Transverse colon (tissue), 4 donors: ENCODE measurements around the gene UBXN10. TPM values are rescaled to one million over a fixed set of nuclear protein-coding genes. Genes with fewer than 3 reads are reported as not detected.
"Not testable (repeated sequence)": the region's sequence is repeated elsewhere in the genome, so short reads cannot be mapped to it uniquely, and the experiment has no call there.

Source experiments
- DNase-seq: peaks from one replicate; pipeline ENCODE4 v3.0.0-alpha.2; 2019
- H3K27ac ChIP-seq, 4 donors: fragments of 200-600 bp; sonication (generic); 2 replicates each; pipeline ENCODE4 v1.5.1; 2016 to 2018; ENCODE audit warnings: inconsistent platforms in 4 of 4
- H3K27me3 ChIP-seq: fragments of 200-600 bp; sonication (generic); 2 replicates; pipeline ENCODE4 v1.5.1; 2017; ENCODE audit warnings: inconsistent platforms
- H3K36me3 ChIP-seq, 4 donors: fragments of 200-600 bp; sonication (generic); 2 replicates each; pipeline ENCODE4 v1.5.1; 2017 to 2019; ENCODE audit warnings: inconsistent platforms in 4 of 4
- H3K4me1 ChIP-seq, 4 donors: fragments of 200-600 bp; sonication (generic); 2 replicates each; pipeline ENCODE4 v1.5.1; 2017 to 2020; ENCODE audit warnings: inconsistent platforms in 4 of 4
- H3K4me3 ChIP-seq, 4 donors: fragments of 200-600 bp; sonication (generic); 1 replicate in 1 of 4; 2 replicates in 3 of 4; pipeline versions ENCODE4 v1.5.1 to v1.6.1; 2017 to 2019; ENCODE audit warnings: inconsistent platforms in 4 of 4
- H3K9me3 ChIP-seq, 2 donors: fragments of 200-600 bp; sonication (generic); 2 replicates each; pipeline ENCODE4 v1.5.1; 2017 to 2019; ENCODE audit warnings: inconsistent platforms in 2 of 2
- EP300 ChIP-seq: sonication (generic); formaldehyde crosslinking; IDR thresholded peaks from one replicate; pipeline ENCODE4 v1.6.1; 2017; ENCODE audit warnings: antibody characterized with exemption, low read depth
- POLR2A ChIP-seq: fragments of 450-650 bp; IDR thresholded peaks from one replicate; pipeline ENCODE4 v1.6.1; 2016; ENCODE audit warnings: antibody characterized with exemption, mild to moderate bottlenecking, moderate library complexity
- POLR2AphosphoS5 ChIP-seq, 3 donors: sonication (generic); formaldehyde crosslinking; IDR thresholded peaks; one replicate each; pipeline ENCODE4 v1.6.1; 2016; ENCODE audit warnings: antibody characterized with exemption in 3 of 3
- WGBS, 2 donors: methylation state at CpG; one replicate each; pipeline ENCODE4 v1.1.5; 2018; ENCODE audit warnings: low coverage in 1 of 2; 5-methylcytosine and 5-hydroxymethylcytosine counted together
- in situ Hi-C, 4 donors: fragments of 200-750 bp; cut with MboI; loops; one replicate each; pipeline versions ENCODE4 v1.15.0 to v1.15.1; 2017; ENCODE audit warnings: low sequenced_read_pairs in 3 of 4, low pct_ligation_motif_present in 1 of 4, low pct_unique_long_range_greater_than_20kb in 1 of 4
- intact Hi-C: fragments of 100-400 bp; cut with DNase I; formaldehyde crosslinking; loops from one replicate; pipeline ENCODE4 v1.15.1; 2023; ENCODE audit warnings: low total_unique reads
- total RNA-seq, 4 donors: library from RNA; depleted of rRNA; stranded (reverse); fragments of >200 nt; gene quantifications; one replicate each; pipeline ENCODE4 v1.1.0, GENCODE V29; 2016
- TF ChIP-seq, protein P1 (sequence below), 5 experiments: fragments of 200-600 bp in 3 of 5; fragments of 450-650 bp in 2 of 5; sonication (generic) in 3 of 5; IDR thresholded peaks; 1 replicate in 2 of 5; 2 replicates in 3 of 5; pipeline ENCODE4 v1.5.1; 2016 to 2017; ENCODE audit warnings: antibody characterized with exemption in 5 of 5, inconsistent platforms in 3 of 5, mild to moderate bottlenecking in 2 of 5, moderate library complexity in 1 of 5

The UBXN10 gene
- total RNA-seq, 4 donors from 2014 or later, result 4.3 to 15.3 (median 5.8) TPM

DNA sequence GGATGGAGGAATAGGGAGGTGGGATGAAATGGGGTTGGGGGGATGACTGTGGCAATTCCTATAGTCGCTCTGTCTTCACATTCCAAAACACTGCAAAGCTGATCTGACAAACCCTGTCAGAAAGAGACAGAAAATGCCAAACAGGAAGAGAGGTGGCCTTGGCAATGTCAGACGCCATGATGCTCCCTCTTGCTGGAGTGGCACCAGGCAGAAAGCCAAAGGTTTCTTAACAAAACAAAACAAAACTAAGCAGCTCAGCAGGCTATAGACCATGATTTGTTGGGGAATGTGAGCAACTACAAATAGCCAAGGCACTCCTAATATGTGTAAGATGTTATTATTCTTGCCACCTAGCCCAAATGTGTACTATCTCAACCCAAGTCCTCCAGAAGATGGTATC, 43.3 kb downstream of the UBXN10 start:
- in situ Hi-C loops, result no loop called here
- intact Hi-C loops, result no loop called here
- Histone ChIP-seq H3K9me3 (no peaks in the 10 kb centered on the region), H3K27ac (no peak overlapping the region), H3K4me1 (peaks cover 0 to 9% (median 3%) of the 10 kb centered on the region in 4 donors), H3K27me3 (peaks cover 13% of the 10 kb centered on the region), H3K36me3 (no peaks in the 10 kb centered on the region), H3K4me3 (no peak overlapping the region)
- 17 to 55% methylated on average over 1 to 2 of the region's 2 CpGs for WGBS, 2 donors
- TF ChIP-seq POLR2AphosphoS5 (IDR thresholded peaks at IDR 0.05) (no peak), EP300 (no peak), POLR2A (no peak)
- TF ChIP-seq, protein P1, sequence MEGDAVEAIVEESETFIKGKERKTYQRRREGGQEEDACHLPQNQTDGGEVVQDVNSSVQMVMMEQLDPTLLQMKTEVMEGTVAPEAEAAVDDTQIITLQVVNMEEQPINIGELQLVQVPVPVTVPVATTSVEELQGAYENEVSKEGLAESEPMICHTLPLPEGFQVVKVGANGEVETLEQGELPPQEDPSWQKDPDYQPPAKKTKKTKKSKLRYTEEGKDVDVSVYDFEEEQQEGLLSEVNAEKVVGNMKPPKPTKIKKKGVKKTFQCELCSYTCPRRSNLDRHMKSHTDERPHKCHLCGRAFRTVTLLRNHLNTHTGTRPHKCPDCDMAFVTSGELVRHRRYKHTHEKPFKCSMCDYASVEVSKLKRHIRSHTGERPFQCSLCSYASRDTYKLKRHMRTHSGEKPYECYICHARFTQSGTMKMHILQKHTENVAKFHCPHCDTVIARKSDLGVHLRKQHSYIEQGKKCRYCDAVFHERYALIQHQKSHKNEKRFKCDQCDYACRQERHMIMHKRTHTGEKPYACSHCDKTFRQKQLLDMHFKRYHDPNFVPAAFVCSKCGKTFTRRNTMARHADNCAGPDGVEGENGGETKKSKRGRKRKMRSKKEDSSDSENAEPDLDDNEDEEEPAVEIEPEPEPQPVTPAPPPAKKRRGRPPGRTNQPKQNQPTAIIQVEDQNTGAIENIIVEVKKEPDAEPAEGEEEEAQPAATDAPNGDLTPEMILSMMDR (IDR thresholded peaks at IDR 0.05), result no peak
- DNase-seq, result no peak

DNA sequence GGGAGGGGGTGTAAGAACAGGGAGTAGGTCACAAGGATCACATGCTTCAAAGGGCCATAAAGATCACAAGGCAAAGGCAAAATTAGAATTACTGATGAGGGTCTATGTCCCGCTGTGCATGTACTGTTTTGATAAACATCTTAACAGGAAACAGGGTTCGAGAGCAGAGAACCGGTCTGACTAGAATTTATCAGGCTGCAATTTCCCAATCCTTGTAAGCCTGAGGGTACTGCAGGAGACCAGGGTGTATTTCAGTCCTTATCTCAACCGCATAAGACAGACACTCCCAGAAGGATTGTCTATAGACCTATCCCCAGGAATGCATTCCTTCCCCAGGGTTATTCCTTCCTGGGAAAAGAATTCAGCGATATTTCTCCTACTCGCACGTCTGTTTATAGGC, 46.7 kb downstream of the UBXN10 start:
- H3K4me1 ChIP-seq, H3K9me3 ChIP-seq, H3K27me3 ChIP-seq, intact Hi-C loops, H3K36me3 ChIP-seq, H3K4me3 ChIP-seq, in situ Hi-C loops: not testable (repeated sequence)
- 12 to 17% methylated on average over 6 to 7 of the region's 7 CpGs for WGBS, 2 donors
- TF ChIP-seq POLR2AphosphoS5 (IDR thresholded peaks at IDR 0.05), result peak in 1 of 3 donors; percentile 14
- peak; percentile 45 for DNase-seq
- peak overlapping the region; percentile 37 to 72 (median 65) for H3K27ac ChIP-seq

DNA sequence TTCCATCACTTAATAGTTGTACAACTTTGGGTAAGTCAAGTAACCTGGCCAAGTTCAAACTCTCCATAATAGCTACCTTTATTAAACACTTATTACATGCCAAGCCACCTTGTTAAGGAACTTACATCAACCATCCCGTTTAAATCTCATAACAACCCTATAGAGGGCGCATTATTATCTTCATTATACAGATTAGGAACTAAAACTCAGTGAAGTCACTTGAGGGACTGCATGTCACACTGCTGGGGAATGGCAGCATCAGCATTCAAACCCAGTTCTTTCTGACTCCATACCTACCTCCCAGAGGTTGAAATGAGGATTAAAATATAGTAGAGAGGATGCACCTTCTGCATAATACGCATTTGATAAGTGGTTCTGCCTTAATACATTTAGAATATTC, 47.5 kb downstream of the UBXN10 start:
- H3K4me1 ChIP-seq, result peaks cover 0 to 9% (median 3%) of the 10 kb centered on the region in 4 donors
- no peaks in the 10 kb centered on the region for H3K36me3 ChIP-seq
- in situ Hi-C loops, result no loop called here
- DNase-seq, result no peak
- H3K9me3 ChIP-seq, result no peaks in the 10 kb centered on the region
- 37 to 100% methylated on average over 1 to 3 of the region's 3 CpGs for WGBS, 2 donors
- H3K27ac ChIP-seq, result peak overlapping the region; percentile 37 to 72 (median 65)
- intact Hi-C loops, result no loop called here
- no peak overlapping the region for H3K4me3 ChIP-seq
- peaks cover 9% of the 10 kb centered on the region for H3K27me3 ChIP-seq
- TF ChIP-seq POLR2AphosphoS5 (IDR thresholded peaks at IDR 0.05), result no peak
- TF ChIP-seq, protein P1 (IDR thresholded peaks at IDR 0.05), result peak in 3 of 5 experiments; percentile 8 to 34 (median 17)

DNA sequence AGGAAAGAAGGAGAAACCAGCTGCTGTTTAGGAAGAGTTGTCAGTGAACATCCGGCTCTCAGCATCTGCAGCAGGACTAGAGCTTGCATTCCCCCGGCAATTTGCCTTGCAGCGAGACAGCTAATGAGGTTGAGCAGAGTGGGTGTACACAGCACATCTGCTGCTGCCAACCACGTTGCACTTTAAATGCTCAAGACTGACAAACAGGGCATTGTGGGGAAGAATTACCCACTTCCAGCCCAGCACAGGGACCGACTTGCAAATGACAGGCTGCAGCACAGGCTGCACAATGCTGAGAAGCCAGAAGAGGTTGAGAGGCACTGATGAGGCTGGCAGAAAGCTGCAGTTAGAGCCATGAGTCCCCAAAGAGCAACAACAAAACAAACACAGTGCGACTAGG, 48.0 kb downstream of the UBXN10 start:
- peaks cover 0 to 9% (median 3%) of the 10 kb centered on the region in 4 donors for H3K4me1 ChIP-seq
- 48 to 54% methylated on average over 6 of the region's 6 CpGs for WGBS, 2 donors
- no peak for DNase-seq
- in situ Hi-C loops (no loop called here), intact Hi-C loops (no loop called here)
- H3K27ac ChIP-seq, result peak overlapping the region in 1 of 4 donors; percentile 71
- H3K36me3 ChIP-seq, result no peaks in the 10 kb centered on the region
- no peaks in the 10 kb centered on the region for H3K9me3 ChIP-seq
- H3K4me3 ChIP-seq, result no peak overlapping the region
- peaks cover 9% of the 10 kb centered on the region for H3K27me3 ChIP-seq
- TF ChIP-seq EP300 (no peak), POLR2AphosphoS5 (IDR thresholded peaks at IDR 0.05) (no peak), POLR2A (no peak)
- TF ChIP-seq, protein P1 (IDR thresholded peaks at IDR 0.05), result no peak
